ENCODE measurements around the gene RBM4B. TPM values are rescaled to one million over a fixed set of nuclear protein-coding genes. Genes with fewer than 3 reads are reported as not detected.

Gene RBM4B
- total RNA-seq, 4 donors from 2014 or later: 7.8 to 13.9 (median 11.2) TPM

DNA sequence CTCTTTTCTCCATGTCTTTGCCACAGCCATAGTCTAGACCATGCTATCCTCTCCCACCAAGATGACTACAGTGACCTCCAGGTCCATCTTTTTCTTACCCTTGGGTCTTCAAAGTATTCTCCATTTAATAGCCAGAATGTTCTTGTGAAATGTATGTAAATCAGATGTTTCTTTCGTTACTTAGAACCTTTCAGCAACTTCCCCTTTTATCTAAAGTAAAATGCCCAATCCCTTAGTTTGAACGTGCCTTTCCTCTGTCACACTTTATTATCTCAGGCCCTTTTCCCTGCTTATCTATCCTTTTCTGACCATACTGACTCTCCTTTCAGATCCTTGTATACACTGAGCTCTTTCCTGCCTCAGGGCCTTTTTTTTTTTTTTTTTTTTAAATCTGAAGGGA, 17.9 kb downstream of the RBM4B start:
- DNase-seq (ENCODE audit: low spot score) (no peak), ATAC-seq (ENCODE audit: low FRiP score) (no peak)
- TF ChIP-seq, protein P1, sequence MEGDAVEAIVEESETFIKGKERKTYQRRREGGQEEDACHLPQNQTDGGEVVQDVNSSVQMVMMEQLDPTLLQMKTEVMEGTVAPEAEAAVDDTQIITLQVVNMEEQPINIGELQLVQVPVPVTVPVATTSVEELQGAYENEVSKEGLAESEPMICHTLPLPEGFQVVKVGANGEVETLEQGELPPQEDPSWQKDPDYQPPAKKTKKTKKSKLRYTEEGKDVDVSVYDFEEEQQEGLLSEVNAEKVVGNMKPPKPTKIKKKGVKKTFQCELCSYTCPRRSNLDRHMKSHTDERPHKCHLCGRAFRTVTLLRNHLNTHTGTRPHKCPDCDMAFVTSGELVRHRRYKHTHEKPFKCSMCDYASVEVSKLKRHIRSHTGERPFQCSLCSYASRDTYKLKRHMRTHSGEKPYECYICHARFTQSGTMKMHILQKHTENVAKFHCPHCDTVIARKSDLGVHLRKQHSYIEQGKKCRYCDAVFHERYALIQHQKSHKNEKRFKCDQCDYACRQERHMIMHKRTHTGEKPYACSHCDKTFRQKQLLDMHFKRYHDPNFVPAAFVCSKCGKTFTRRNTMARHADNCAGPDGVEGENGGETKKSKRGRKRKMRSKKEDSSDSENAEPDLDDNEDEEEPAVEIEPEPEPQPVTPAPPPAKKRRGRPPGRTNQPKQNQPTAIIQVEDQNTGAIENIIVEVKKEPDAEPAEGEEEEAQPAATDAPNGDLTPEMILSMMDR (IDR thresholded peaks at IDR 0.05): no peak

DNA sequence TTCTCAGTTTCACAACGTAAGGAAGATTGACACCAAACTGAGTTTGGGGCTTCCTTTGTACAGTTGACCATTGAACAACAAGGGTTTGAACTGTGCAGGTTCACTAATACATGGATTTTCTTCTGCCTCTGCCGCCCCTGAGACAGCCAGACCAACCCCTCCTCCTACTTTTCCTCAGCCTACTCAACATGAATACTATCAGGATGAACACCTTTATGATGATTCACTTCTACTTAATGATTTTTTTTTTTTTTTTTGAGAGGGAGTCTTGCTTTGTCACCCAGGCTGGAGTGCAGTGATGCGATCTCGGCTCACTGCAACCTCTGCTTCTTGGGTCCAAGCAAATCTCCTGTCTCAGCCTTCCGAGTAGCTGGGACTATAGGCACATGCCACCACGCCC, 24.6 kb downstream of the RBM4B start:
- ATAC-seq (ENCODE audit: low FRiP score) (no peak), DNase-seq (ENCODE audit: low spot score) (no peak)
- TF ChIP-seq, protein P1 (IDR thresholded peaks at IDR 0.05): no peak

DNA sequence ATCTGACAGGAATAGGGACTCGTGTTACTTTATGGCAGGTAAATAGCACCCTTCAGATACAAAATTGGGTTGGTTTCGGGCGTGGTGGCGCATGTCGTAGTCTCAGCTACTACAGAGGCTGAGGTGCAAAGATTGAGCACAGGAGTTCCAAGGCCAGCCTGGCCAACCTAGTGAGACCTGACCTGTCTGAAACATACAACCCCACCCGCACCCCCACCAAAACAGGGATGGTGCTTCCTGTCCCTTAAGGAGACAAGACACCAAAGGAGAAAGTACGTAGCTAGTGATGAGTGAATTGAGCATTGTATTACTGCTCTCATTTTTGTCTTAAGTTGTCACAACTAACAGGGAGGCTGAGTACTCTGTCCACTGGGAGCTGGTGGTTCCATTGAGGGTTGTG, 25.0 kb downstream of the RBM4B start:
- ATAC-seq (ENCODE audit: low FRiP score): no peak
- DNase-seq (ENCODE audit: low spot score): no peak
- TF ChIP-seq, protein P1 (IDR thresholded peaks at IDR 0.05): no peak

DNA sequence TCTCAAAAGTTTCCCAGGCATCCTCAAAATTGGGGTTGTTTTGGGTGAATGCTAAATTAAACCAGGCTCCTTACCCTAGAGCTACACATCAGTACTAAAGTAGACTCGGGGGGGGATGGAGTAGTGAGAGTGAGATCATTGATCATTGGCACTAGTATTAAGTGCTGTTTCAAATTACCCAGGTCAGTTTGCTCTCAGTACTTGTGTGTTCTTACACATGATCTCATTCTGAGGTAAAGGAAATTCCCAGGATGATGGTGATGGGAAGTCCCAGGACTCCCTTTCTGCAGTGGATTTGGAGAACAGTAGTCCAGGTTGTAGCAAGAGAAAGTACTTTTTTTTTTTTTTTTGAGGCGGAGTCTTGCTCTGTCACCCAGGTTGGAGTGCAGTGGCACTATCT, 26.7 kb downstream of the RBM4B start:
- TF ChIP-seq, protein P1 (IDR thresholded peaks at IDR 0.05): no peak
- ATAC-seq (ENCODE audit: low FRiP score) (no peak), DNase-seq (ENCODE audit: low spot score) (no peak)

DNA sequence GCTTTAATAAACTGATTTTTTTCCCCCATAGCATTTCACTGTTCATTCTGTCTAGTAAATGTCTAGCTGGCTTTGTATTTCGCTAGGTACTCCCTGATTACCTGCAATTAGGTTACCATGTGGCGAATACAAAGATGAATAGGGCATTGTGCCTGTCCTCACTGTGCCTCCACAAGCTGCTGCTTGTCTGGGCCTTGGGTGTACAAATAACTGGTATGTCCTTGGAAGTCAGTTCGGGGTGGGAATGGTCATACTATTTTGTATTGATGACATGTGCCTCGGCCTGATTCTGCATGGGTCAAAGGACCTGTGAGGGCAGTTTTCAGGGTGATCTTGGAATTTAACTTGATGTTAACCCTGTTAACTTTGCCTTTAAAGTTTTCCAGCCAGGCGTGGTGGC, 27.8 kb downstream of the RBM4B start:
- TF ChIP-seq, protein P1 (IDR thresholded peaks at IDR 0.05): no peak
- ATAC-seq (ENCODE audit: low FRiP score) (no peak), DNase-seq (ENCODE audit: low spot score) (no peak)

DNA sequence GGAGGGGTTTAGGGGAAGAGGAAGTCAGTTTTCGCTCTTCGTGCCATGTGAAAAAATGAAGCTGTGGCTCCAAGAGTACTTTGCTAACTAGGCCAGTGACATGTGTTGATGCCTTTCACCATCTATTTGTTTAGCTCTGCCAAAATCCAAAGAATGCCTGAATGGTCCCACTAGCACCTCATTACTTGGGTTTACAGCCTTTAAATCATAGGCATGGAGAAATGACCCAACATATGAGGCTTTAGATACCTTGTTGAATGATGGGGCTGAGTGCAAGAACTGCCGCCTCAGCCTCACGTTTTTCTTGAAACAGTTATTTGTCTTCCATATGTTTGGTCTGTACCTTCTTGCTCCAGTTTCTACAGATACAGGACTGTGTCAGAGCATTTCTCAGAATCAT, 30.9 kb downstream of the RBM4B start:
- TF ChIP-seq, protein P1 (IDR thresholded peaks at IDR 0.05): no peak
- DNase-seq (ENCODE audit: low spot score) (no peak), ATAC-seq (ENCODE audit: low FRiP score) (no peak)

DNA sequence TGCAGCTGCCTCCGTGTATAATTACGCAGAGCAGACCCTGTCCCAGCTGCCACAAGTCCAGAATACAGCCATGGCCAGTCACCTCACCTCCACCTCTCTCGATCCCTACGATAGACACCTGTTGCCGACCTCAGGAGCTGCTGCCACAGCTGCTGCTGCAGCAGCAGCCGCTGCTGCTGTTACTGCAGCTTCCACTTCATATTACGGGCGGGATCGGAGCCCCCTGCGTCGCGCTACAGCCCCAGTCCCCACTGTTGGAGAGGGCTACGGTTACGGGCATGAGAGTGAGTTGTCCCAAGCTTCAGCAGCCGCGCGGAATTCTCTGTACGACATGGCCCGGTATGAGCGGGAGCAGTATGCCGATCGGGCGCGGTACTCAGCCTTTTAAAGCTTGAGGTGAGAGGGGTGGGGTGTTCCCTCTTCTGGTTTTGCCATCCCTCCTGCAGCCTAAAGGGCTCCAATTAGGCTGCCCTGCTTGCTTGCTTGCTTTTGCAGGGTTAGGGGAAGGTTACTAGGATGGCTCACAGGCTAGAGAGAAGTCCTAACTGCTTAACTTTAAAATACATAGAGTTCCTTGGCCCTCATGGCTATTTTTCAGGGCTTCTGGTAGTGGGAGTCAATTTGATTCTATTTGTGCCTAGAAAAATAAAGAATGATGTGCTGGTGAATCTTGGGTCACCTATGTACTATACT, 33.8 kb downstream of the RBM4B start:
- ATAC-seq (ENCODE audit: low FRiP score): no peak
- TF ChIP-seq, protein P1 (IDR thresholded peaks at IDR 0.05): no peak
- no peak for DNase-seq (ENCODE audit: low spot score)

Measured in omental fat pad (tissue), 4 donors.